ENCODE measurements around the gene NOXA1.
"Not testable (repeated sequence)": the region's sequence is repeated elsewhere in the genome, so short reads cannot be mapped to it uniquely, and the experiment has no call there.

The NOXA1 gene

DNA sequence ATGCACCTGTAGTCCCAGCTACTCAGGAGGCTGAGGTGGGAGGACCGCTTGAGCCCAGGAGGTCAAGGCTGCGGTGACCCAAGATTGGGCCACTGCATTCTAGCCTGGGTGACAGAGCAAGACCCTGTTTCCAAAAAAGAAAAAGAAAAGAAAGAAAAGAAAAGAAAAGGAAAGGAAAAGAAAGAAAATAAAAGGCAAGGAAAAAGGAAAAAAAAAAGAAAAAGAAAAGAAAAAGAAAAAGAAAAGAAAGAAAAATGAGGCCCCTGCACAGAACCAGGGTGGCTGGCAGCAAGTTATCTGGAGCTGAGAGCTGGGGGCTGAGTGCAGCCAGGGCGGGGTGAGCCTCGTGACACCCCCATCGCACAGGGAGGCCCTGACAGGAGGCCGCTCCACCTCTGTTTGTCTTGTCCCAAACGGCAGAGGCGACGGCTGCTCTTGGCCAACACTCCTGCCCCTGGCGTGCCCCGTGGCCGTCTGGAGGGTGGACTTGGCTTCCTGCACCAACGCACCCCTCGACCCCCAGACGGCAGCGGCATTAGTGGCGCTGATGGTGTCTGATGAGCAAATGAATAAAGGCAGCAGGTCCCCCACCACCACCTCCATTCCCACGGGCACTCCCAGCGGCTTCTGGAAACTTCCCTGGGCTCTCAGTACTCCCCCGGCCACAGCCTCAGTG is 17.0 kb upstream of the NOXA1 start:
- DNase-seq, result no peak

GRCh38 chr9:137406876-137407589 is 16.2 kb upstream of the NOXA1 start:
- peak; percentile 60 to 64 for DNase-seq

- DNase-seq, result no peak
These were observed 15.4 kb upstream of the NOXA1 start for GRCh38 chr9:137407590-137408300.

DNA sequence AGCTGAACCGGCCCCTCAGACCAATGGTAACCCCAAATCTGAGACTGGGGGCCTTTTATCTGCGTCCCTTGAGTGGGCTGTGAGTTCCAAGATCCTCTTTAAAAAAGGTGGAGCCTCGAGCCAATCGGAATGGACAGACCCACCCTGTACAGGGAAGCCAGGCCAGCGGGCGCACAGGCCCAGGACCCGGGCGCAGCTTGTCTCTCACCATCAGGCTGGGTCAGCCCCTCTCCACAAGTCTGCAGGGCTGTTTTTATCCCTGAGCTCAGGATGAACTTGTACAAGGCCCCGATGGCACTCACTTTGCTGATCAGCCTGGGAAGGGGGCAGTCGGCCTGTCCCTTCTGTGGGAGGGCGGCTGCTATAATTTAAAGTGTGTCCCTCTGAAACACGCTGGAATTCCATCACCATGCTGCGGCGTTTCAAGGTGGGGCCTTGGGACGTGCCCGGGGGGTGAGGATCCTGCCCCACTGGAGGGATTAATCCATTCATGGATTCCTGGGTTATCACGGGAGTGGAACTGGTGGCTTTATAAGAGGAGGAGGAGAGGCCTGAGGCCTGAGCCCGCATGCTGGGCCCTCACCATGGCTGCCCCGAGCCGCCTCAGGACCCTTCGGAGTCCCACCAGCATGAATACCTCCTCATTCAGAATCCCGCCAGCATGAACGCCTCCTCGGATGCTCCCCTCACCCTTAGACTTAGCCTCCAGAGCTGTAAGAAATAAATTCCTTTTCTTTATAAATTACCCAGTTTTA is 14.4 kb upstream of the NOXA1 start:
- DNase-seq, result no peak

DNA sequence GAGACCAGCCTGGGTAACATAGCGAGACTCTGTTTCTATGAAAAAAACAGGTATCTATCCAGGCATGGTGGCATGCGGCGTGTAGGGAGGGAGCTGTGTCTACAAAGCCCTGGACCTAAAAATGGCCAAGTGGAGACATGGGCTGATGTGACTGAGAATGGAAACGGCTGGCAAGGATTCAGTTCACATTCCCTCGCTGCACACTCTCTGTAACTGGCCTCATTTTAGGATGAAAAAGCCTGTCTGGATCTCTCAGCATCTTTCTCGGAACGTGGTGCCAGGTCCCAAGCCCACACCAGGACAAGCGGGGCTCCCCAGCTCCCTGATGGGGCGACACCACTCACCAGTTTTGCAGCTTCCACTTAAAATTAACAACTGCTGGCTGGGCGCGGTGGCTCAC is 13.7 kb upstream of the NOXA1 start:
- no peak for DNase-seq

DNA sequence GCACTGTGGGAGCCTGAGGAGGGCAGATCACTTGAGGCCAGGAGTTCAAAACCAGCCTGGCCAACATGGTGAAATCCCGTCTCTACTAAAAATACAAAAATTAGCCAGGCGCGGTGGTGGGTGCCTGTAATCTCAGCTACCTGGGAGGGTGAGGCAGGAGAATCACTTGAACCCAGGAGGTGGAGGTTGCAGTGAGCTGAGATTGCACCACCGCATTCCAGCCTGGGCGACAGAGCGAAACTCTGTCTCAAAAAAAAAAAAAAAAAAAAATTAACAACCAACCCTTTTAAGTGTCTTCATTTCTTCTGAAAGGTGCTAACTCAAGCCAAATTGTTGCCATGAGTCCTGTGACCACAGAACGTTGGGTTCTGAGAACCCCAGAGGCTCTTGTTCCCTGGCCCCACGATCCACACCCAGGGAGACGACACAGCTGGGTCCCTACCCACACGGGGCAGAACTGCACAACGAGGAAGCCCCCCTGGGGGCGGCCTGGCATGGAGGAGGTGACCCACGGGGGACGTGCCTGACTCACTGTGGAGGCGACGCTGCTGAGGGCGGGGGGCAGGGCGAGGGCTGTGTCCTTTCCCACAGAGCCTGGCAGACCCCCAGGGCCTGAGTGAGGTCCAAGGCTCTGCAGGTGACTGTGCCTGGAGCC is 12.8 kb upstream of the NOXA1 start:
- DNase-seq, result not testable (repeated sequence)

DNA sequence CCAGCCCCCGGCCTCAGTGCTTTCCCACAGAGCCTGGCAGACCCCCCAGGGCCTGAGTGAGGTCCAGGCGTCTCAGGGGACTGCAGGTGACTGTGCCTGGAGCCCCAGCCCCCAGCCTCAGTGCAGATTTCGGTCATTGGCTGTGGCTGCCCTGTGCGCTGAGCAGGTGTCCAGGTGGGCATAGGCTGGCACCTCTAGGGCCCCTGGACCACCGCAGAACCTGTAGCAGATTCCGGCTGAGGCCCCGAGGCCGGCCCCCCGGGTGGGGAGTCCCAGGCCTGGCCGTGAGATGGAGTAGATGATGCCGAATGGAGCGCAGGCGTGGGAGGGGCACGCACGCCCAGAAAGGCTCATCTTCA is 12.3 kb upstream of the NOXA1 start:
- DNase-seq, result no peak

GRCh38 chr9:137411260-137411644 is 11.9 kb upstream of the NOXA1 start:
- no peak for DNase-seq

DNA sequence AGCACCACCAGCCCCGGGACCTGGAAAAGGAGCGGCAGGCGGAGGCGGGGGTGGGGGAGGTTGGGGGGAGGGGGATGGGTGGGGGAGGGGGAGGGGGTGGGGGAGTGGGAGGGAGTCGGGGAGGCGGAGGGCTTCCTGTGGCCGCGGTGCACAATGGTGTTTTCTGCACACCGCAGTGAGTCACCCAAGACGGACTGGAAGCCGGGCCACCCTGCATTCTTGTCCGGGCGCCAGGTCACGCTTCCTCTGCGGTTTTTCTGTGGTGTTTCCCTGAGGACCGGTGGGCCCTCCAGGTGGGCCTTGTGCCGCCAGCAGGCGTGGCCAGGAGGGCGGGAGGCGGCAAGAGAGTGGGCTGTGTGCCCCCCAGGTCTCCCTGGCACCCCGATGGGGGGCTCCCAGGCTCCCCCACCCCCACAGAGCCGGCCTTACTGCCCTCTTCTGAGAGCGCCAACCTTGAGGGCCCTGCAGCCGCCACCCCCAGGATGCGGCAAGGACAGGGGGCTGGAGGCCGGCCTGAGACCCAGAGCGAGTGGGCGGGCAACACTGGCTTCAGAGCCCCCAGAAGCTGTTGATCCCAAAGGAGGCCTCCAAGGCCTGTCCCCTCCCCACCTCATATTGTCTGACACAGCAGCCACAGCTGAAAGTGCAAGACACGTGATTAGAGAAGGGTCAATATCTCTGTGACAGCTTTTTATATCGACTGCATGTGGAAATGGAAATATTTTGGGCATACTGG is 11.4 kb upstream of the NOXA1 start:
- peak in 1 of 2 donors; percentile 30 for DNase-seq

- DNase-seq, result no peak
These were observed 10.8 kb upstream of the NOXA1 start for GRCh38 chr9:137412431-137412830.

DNA sequence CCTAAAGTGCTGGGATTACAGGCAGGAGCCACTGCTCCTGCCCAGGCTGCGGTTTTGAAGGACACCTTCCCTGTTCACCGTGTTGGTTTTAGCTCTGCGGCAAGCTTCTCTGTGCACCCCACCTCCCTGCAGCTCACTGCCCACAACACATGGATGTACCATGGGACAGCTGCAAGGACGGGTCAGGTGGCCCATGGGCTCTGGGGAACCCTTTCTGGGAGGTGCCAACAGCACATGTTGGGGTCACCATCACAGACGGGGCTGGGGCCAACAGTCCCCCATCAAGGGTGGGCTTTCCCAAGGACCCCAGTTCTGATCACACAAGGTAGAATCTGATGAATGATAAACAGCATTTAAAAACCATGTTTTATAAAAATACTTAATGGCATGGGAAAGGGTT is 7.7 kb upstream of the NOXA1 start:
- DNase-seq, result no peak

GRCh38 chr9:137416006-137416562 is 7.1 kb upstream of the NOXA1 start:
- DNase-seq, result no peak

- no peak for DNase-seq
These were observed 6.5 kb upstream of the NOXA1 start for GRCh38 chr9:137416563-137417151.

DNA sequence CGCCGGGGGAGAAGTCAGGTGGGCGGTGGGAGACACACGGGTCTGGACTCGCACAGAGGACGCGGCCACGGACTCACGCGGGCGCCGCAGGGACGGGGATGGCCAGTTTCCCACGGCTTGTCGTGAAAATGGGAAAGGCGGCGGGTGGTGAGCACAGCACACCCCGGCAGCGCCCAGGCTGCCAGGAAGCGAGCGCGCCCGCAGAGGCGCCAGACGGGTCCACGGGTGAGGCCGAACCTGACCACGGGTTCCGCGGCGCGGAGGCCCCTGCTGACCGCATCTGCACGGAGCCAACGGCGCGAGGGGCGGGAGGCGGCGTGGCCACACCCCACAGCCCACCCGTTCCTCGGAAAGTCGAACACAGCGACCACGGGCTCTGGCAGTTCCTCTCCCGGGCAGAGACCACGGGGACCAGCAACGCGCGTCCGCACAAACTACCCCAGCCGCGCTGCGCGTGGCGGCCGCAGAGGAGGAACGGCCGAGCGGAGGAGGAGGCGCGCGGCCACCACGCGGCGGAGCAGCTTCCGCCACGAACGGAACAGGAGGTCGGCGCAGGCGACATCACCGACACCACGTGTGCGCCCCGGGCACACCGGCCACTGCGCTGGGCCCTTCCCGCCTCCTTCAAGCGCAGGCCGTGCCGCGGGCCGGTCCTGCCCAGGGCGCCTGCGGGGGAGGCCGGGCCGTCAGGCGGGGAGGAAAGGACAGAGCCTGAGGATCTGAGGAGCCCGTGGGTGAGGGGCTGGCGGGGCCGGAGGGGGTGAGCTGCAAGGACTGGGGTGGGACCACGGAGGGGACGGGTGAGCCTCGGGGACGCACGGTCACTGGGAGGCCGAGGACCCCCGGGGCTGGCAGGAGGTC is 5.8 kb upstream of the NOXA1 start:
- DNase-seq, result no peak

GRCh38 chr9:137421838-137422603 is 1.2 kb upstream of the NOXA1 start:
- no peak for DNase-seq

GRCh38 chr9:137423514-137424291 is 510 bp downstream of the NOXA1 start:
- no peak for DNase-seq

GRCh38 chr9:137426018-137426681 is 3.0 kb downstream of the NOXA1 start:
- no peak for DNase-seq

Data from activated CD4-positive, alpha-beta T cell treated with anti-CD3 and anti-CD28 coated beads for 4 hours (primary cell).